ENCODE data around the gene GBA3.

DNA sequence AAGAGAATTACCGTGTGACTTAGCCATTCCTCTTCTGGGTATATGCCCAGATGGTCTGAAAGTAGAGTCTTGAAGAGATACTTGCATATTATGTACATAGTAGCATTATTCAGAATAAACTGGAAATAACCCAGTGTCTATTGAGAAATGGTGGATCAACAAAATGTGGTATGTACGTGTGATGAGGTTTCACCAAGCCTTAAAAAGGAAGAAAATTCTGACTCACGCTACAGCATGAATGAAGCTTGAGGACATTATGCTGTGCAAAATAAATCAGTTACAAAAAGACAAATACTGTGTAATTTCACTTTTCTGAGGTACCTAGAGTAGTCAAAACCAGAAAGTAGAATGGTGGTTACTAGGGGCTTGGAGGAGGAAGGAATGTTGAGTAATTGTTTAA, 37.3 kb downstream of the GBA3 start:
- no peak for TF ChIP-seq RAD21 (conservative IDR thresholded peaks at IDR 0.05)
- TF ChIP-seq, protein P1, sequence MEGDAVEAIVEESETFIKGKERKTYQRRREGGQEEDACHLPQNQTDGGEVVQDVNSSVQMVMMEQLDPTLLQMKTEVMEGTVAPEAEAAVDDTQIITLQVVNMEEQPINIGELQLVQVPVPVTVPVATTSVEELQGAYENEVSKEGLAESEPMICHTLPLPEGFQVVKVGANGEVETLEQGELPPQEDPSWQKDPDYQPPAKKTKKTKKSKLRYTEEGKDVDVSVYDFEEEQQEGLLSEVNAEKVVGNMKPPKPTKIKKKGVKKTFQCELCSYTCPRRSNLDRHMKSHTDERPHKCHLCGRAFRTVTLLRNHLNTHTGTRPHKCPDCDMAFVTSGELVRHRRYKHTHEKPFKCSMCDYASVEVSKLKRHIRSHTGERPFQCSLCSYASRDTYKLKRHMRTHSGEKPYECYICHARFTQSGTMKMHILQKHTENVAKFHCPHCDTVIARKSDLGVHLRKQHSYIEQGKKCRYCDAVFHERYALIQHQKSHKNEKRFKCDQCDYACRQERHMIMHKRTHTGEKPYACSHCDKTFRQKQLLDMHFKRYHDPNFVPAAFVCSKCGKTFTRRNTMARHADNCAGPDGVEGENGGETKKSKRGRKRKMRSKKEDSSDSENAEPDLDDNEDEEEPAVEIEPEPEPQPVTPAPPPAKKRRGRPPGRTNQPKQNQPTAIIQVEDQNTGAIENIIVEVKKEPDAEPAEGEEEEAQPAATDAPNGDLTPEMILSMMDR (IDR thresholded peaks at IDR 0.05; ENCODE audit: poor library complexity, severe bottlenecking), result no peak
- TF ChIP-seq, protein P2, sequence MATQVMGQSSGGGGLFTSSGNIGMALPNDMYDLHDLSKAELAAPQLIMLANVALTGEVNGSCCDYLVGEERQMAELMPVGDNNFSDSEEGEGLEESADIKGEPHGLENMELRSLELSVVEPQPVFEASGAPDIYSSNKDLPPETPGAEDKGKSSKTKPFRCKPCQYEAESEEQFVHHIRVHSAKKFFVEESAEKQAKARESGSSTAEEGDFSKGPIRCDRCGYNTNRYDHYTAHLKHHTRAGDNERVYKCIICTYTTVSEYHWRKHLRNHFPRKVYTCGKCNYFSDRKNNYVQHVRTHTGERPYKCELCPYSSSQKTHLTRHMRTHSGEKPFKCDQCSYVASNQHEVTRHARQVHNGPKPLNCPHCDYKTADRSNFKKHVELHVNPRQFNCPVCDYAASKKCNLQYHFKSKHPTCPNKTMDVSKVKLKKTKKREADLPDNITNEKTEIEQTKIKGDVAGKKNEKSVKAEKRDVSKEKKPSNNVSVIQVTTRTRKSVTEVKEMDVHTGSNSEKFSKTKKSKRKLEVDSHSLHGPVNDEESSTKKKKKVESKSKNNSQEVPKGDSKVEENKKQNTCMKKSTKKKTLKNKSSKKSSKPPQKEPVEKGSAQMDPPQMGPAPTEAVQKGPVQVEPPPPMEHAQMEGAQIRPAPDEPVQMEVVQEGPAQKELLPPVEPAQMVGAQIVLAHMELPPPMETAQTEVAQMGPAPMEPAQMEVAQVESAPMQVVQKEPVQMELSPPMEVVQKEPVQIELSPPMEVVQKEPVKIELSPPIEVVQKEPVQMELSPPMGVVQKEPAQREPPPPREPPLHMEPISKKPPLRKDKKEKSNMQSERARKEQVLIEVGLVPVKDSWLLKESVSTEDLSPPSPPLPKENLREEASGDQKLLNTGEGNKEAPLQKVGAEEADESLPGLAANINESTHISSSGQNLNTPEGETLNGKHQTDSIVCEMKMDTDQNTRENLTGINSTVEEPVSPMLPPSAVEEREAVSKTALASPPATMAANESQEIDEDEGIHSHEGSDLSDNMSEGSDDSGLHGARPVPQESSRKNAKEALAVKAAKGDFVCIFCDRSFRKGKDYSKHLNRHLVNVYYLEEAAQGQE (IDR thresholded peaks at IDR 0.05; ENCODE audit: borderline replicate concordance), result no peak
- no peak for TF ChIP-seq SMC3 (conservative IDR thresholded peaks at IDR 0.05; ENCODE audit: poor library complexity)
- TF ChIP-seq EZH2 (IDR thresholded peaks at IDR 0.05; ENCODE audit: borderline replicate concordance, insufficient read depth, low read length, poor library complexity, severe bottlenecking), result no peak
- no peak for TF ChIP-seq MXI1 (conservative IDR thresholded peaks at IDR 0.05; ENCODE audit: poor library complexity, severe bottlenecking)
